ENCODE measurements around the gene HYPK.
"Not testable (repeated sequence)": the region's sequence is repeated elsewhere in the genome, so short reads cannot be mapped to it uniquely, and the experiment has no call there.

Gene HYPK

DNA sequence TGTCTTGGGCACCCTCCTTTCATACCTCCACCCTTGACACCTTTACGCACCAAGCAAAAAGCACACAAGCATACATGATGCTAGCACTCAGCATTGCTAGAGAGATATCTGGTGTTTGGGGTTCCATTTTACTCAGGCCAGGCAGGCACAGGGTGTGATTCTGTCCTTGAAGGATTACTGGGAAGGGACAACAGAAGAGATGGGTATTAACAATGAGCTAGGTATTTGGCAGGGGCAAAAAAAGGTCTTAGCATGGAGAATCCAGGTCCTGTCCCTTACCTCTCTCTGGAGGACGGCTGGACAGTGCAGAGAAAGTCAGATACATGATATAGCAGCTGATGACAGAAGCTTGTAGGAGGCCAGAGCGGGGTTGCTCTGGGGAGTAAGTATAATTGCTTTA, 3.8 kb upstream of the HYPK start:
- no peak for DNase-seq

DNA sequence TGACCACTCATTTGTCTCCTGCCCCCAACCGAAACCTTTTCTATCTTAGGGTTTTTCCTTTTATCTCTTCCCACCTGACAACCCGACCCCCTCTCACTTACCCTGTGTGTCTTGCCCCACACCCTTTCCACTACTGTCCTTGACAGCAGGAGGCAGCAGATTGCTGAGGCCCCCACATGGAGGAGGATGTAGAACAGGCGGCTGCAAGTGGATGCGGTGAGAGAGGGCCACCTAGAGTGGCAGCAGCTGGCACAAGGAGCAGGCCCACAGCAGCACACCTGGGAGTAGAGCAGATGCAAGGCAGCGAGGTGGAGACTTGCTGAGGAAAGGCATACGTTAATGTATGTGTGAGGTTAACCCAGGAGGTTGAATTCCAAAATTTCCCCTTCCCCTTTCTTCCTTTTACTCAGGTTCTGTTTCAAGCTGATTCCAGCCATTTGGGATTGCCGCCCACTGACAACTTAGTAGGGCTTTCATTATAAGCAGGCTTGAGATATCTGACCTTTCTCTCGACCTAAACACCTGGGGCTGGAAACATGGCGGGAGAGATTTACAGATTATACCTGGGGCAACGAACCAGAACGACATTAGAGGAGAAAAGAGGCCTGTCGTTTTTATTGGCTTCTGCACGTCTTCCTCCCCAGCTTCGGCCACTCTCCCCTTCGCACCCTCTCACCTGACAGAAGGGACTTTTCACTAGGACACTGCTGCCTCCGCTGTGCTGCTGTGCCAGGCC, 1.0 kb upstream of the HYPK start:
- peak; percentile 7 for DNase-seq

DNA sequence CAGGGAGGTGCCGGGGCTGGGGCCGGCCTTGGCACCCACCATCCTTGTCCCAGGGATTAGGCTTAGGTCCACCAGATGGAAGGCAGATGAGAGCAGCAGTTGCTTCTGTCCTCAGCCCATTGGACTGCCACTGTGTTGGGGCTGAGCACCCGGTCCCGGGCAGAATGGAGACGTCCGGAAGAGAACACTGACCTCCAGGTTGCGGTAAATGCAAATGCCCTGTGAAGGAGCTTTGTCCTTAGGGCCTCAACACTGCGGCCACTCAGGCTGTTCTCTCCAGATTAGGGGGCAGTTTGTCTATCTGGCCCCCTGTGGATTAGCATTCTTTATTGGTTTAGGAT, 484 bp upstream of the HYPK start, which contains the start of gene SERINC4:
Gene SERINC4 (minus strand): TSS at position 276 of the 341 bp plus-strand sequence. CDS start 234 bp downstream, at position 42.
- no peak for DNase-seq

DNA sequence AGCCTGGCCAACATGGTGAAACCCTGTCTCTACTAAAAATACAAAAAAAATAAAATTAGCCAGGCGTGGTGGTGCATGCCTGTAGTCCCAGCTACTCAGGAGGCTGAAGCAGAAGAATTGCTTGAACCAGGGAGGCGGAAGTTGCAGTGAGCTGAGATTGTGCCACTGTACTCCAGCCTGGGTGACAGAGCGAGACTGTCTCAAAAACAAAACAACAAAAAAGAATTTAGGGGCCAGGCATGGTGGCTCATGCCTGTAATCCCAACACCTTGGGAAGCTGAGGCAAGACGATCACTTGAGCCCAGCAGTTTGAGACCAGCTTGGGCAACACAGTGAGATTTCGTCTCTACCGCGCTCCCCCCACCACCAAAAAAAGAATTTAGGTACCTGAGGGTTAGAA, 2.3 kb downstream of the HYPK start:
- not testable (repeated sequence) for DNase-seq

DNA sequence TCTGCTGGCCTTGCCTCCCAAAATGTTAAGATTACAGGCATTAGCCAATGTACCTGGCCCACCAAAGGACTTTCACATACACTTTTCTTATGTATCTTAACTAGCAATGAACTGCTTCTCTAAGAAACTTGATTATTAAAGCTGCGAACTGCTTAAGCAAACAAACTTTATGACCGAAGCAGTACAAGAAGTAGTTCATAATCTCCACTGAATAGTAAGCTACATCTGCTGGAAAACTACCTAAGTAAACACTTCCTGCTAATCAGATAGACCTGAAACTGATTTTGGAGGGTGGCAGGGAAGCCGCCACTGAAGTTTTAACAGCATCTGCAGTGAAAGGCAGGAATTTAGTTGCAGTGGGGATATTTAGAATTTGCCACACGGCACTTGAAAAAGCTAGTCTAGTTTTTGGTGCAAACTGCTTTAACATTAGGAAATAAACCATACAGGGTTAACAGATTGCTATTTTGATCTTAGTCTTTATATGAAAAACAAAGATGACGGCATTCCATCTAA, 8.1 kb downstream of the HYPK start:
- DNase-seq, result no peak

DNA sequence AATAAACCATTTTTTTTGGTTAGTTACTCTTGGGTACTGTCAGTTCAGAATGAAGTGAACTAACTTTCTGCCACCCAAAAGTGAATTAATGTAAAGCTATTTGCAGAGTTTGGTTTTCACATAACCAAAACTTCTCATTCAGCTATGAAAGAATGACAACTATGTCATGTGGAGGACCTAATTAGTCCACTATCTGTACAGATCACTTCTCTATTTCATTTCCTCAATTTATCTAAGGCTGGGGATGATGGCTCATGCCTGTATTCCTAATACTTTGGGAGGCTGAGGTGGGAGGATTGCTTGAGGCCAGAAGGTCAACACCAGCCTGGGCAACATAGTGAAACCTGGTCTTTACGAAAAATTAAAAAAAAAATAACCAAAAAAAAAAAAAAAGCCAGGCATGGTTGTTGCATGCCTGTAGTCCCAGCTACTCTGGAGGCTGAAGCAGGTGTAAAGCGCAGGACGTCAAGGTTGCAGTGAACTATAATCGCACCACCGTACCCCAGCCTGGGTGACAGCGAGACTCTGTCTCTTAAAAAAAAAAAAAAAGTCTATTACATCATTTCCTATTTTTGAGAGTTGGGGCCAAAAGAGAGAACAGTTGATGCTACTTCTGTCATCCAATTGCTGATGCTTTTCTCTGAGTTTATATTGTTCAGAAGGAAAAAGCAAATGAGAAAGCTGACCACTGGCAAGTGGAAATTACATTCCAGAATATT, 8.7 kb downstream of the HYPK start:
- DNase-seq, result no peak

DNA sequence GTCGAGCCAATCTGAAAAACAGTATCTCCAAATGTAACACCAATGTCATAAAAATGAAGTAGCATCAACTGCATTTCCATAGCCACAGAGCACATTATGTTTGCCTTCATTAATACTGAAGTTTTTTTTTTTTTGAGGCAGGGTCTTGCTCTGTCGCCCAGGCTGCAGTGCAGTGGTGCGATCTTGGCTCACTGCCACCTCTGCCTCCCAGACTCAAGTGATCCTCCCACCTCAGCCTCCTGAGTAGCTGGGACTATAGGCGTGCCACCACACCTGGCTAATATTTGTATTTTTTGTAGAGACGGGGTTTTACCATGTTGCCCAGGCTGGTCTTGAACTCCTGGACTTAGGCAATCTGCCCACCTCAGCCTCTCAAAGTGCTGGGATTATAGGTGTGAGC, 14.7 kb downstream of the HYPK start:
- DNase-seq, result not testable (repeated sequence)

DNA sequence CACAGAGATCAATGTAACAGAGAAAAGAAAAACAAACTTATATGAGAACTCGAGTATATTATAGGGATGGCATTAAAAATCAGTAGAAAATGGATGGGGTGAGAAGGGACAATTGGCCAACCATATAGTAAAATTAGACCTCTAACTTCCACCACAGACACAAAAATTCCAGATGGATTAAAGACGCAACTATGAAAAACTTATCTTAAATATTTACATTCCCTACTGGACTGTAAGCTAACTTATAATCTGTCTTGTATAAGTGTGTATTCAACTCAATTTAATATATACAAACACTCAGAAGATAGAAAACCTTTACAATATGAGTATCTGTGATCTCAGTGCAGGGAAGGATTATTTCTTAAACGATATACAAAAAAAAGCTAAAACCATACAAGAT, 21.1 kb downstream of the HYPK start:
- no peak for DNase-seq

DNA sequence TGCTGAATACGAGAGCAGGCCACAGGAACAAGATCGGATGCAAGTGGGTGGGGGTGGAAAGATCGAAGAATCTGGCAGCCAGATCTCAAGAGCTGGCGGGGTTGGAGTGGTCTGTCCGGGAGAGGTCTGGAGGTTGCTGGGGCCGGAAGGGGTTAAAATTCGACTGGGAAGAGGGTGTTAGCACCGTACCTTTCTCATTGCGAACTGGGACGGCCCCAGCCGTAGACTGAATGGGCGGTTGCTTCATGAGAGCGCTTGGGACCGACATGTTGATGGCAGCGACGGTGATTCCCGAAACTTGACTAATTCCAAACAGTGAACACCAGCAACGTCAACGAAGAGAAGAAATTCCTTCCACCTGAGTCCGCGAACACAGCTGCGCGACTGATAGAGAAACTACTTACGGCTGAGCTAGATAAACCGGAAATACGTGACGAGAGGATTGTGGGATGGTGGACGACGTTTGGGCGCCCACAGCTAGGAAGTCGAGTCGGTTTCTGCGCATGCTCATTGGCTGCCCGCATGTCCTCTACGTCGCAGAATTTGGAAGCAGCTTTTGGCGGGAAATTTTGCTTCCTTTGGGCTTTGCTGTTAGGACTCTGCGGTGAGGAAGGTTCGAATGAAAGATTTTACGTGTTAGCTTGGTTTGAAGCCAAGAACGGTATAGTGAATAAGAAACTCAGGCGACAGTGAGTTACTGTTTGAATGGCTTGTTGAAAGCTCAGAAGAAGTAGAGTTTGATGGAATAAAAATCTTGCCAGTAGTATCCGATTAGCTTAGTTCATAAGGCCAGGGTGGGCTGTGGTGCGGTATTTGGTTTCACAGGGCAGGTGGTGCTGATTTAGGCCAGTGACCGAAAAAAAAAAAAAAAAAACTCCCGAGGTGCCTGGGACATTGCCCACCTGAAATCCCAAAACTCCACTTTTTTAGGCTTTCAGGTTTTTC, 24.2 kb downstream of the HYPK start, which contains the start of gene MFAP1:
Gene MFAP1 (minus strand): TSS at position 389 of the 945 bp plus-strand sequence. CDS start 121 bp downstream, at position 268.
- peak; percentile 90 for DNase-seq

DNA sequence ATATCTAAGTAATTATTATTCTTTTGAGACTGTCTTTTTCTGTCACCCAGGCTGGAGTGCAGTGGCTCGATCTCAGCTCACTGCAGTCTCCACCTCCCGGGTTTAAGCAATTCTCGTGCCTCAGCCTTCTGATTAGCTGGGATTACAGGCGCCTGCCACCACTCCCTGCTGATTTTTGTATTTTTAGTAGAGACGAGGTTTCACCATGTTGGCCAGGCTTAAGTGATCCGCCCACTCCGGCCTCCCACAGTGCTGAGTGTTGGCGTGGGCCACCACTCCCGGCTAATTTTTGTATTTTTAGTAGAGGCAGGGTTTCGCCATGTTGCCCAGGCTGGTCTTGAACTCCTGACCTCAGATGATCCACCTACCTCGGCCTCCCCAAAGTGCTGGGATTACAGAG, 24.9 kb downstream of the HYPK start:
- not testable (repeated sequence) for DNase-seq

DNA sequence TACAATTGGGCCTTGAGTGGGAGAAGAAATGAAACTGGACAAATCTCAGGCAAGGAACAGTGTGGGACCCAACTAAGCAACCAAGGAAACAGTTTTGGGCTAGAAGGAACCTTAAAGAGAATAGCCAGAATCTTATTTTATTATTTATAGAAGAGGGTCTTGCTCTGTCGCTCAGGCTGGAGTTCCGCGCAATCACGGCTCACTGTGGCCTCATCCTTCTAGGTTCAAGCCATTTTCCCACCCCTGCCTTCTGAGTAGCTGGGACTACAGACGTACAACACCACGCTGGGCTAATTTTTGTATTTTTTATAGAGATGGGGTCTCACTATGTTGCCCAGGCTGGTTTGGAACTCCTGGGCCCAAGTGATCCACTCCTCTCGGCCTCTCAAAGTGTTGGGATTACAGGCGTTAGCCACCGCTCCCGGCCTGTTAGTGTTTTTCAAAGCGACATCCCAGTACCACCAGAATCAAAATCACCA, 25.7 kb downstream of the HYPK start:
- no peak for DNase-seq

DNA sequence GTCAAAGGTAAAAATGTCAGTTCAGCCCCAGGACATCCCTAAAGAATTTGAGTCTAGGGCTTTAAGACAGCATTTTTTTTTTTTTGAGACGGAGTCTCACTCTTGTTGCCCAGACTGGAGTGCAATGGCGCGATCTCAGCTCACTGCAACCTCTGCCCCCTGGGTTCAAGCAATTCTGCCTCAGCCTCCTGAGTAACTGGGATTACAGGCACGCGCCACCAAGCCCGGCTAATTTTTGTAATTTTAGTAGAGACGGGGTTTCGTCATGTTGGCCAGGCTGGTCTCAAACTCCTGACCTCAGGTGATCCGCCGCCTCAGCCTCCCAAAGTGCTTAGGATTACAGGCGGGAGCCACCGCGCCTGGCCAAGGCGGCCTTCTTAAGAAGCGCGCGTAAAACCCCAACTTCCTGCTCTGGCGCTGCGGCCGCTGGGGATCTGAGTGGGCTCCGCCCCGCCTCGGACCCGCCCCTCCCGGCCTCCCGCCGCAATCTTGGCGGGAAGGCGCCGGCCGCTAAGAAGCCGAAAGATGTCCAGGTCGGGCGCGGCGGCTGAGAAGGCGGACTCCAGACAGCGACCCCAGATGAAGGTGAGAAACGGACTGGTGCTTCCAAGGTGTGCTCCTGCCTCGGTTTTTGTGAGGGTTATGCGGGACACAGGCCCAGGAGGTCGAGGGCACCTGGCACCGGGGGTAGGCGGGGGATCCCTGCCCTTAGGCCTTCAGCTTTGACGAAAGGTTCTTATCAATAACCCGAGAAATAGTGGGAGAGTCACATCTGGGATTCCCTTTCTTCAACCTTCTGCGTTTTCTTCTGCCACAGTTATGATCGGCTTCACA, 26.3 kb downstream of the HYPK start, which contains the start of gene WDR76:
Gene WDR76 (plus strand): TSS at position 495 of the 834 bp plus-strand sequence. CDS start 31 bp downstream, at position 526.
- DNase-seq, result peak; percentile 27

DNA sequence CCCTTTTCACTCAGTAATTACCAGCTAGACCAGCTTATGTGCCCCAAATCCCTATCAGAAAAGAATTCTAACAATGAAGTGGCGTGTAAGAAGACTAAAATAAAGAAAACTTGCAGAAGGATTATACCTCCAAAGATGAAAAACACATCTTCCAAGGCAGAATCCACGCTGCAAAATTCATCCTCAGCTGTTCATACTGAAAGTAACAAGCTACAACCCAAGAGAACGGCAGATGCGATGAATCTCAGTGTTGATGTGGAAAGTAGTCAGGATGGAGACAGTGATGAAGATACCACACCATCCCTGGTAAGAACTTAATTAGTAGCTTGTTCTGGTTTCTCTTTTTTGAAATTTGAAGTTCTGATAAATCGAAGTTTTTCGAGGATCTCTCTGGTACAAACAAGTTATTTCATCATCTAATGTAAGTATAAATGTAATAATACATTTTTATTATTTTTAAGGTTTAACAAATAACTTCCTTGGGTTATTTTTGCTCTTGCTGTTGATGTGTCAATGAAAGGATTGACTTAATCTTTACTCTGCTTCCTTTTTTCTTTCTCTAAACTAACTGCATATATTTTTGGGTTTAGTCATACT, 27.8 kb downstream of the HYPK start:
- no peak for DNase-seq

DNA sequence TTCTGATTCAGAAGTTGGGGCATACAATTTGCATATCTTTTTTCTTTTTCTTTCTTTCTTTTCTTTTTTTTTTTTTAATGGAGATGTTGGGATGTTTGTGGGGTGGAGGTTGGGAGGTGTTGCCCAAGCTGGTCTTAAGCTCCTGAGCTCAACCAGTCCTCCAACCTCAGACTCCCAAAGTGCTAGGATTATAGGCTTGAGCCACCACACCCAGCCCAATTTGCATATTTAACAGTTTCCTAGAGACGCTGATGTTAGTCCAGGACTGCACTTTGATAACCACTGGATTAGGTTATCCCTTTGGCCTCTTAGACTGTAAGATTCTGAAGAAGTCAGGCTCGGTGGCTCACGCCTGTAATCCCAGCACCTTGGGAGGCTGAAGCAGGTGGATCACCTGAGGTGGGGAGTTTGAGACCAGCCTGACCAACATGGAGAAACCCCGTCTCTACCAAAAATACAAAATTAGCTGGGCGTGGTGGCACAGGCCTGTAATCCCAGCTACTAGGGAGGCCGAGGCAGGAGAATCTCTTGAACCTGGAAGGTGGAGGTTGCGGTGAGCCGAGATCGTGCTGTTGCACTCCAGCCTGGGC, 29.6 kb downstream of the HYPK start:
- DNase-seq, result not testable (repeated sequence)

DNA sequence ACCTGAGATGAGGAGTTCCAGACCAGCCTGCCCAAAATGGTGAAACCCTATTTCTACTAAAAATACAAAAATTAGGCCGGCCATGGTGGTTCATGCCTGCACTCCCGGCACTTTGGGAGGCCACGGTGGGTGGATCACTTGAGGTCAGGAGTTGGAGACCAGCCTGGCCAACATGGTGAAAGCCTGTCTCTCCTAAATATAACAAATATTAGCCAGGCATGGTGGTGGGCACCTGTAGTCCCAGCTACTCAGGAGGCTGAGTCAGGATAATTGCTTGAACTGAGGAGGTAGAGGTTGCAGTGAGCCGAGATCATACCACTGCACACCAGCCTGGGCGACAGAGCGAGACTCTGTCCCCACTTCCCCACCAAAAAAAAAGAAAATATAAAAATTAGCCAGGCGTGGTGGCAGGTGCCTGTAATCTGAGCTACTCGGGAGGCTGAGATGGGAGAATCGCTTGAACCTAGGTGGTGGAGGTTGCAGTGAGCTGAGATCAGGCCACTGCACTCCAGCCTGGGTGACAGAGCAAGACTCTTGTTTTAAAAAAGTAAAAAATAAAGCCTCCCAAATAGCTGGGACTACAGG, 30.4 kb downstream of the HYPK start:
- not testable (repeated sequence) for DNase-seq

DNA sequence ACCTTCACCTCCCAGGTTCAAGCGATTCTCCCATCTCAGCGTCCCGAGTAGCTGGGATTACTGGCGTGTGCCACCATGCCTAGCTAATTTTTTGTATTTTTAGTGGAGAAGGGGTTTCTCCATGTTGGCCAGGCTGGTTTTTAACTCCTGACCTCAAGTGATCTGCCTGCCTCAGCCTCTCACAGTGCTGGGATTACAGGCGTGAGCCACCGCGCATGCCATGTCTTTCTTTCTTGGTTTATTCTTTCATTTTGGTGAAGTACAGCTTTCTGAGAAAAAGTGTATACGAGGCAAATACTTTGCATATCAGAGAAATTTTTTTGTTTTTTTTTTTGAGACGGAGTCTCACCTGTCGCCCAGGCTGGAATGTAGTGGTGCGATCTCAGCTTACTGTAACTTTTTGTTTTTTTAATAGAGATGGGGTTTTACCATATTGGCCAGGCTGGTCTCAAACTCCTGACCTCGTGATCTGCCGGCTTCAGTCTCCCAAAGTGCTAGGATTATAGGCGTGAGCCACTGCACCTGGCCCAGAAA, 31.2 kb downstream of the HYPK start:
- DNase-seq, result not testable (repeated sequence)

DNA sequence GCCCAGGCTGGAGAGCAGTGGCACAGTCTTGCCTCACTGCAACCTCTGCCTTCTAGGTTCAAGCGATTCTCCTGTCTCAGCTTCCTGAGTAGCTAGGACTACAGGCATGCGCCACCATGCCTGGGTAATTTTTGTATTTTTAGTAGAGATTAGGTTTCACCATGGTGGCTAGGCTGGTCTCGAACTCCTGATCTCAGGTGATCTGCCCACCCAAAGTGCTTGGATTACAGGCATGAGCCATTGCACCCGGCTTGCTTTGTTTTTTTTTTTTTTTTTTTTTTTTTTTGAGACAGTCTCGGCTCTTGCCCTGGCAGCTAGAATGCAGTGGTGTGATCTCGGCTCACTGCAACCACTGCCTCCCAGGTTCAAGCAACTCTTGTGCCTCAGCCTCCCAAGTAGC, 32.1 kb downstream of the HYPK start:
- not testable (repeated sequence) for DNase-seq

DNA sequence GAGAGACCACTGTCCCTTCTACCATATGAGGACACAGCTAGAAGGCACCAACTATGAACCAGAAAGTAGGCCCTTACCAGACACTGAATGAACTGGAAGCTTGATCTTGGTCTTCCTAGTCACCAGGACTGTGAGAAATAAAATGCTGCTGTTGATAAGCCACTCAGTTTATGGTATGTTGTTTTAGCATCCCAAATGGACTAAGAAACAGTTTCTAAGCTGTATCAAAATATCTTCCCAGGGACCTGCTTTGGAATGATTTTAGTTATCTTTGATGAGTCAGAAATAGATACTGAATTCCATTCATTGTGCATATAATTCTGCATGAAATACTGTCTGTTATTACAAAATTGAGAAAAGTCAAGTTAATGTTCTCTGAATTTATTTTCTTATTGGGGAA, 45.0 kb downstream of the HYPK start:
- no peak for DNase-seq

DNA sequence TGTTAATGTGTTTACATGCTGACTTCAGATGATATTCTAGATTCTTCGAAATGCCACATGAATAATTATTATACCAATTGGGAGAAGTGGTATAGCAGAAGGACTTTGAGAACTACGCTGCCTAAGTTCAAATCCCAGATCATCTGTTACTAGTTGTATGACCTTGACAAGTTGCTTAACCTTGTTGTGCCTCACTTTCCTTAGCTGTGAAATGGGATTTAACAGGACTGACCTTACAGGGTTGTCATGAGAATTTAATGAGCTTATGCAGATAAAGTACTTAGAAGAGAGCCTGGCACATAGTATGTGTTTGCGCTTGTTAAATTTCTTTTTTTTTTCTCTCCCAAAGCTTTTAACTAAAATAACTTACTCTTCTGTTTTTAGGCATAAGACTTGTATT, 50.9 kb downstream of the HYPK start:
- DNase-seq, result no peak

DNA sequence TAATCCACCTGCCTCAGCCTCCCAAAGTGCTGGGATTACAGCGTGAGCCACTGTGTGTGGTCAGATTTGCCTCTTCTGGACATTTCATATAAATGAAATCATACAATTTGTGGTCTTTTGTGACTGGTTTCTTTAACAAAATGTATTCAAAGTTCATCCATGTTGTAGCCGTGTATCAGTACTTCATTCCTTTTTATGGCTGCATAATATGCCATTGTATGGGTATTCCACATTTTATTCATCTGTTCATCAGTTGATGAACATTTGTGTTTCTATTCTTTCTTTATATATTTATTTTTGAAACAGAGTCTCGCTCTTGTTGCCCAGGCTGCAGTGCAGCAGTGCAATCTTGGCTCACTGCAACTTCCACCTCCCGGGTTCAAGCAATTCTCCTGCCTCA, 52.2 kb downstream of the HYPK start:
- DNase-seq, result no peak

Data from NCI-H2107 (cell line).